Suppressor macrophage treated with lipopolysaccharide for 4 hours (primary cell): Measurements from ENCODE around the gene GPR55.
A peak's percentile ranks its signal among the peaks of the same experiment; 100 is the strongest.
"Not testable (repeated sequence)": the region's sequence is repeated elsewhere in the genome, so short reads cannot be mapped to it uniquely, and the experiment has no call there.

ENCODE experiments used
- DNase-seq: peaks from one replicate; pipeline ENCODE4 v3.0.0-alpha.2; 2020

The GPR55 gene

GRCh38 chr2:230949966-230950873, 25.2 kb upstream of the GPR55 start:
- no peak for DNase-seq

GRCh38 chr2:230947908-230948365, 22.9 kb upstream of the GPR55 start:
- peak; percentile 76 for DNase-seq

GRCh38 chr2:230947235-230947576, 22.2 kb upstream of the GPR55 start:
- no peak for DNase-seq

- no peak for DNase-seq
Observed at GRCh38 chr2:230946429-230947234, 21.6 kb upstream of the GPR55 start.

GRCh38 chr2:230944757-230945372, 19.8 kb upstream of the GPR55 start:
- no peak for DNase-seq

GRCh38 chr2:230944123-230944653, 19.1 kb upstream of the GPR55 start:
- peak; percentile 80 for DNase-seq

GRCh38 chr2:230942920-230943896, 18.2 kb upstream of the GPR55 start:
- DNase-seq, result peak; percentile 87

- no peak for DNase-seq
Observed at GRCh38 chr2:230942371-230942770, 17.3 kb upstream of the GPR55 start.

GRCh38 chr2:230941202-230942180, 16.4 kb upstream of the GPR55 start:
- no peak for DNase-seq

- DNase-seq, result no peak
Observed at GRCh38 chr2:230940471-230940815, 15.4 kb upstream of the GPR55 start.

- DNase-seq, result no peak
Observed at GRCh38 chr2:230939691-230940470, 14.8 kb upstream of the GPR55 start.

- DNase-seq, result no peak
Observed at GRCh38 chr2:230939066-230939591, 14.1 kb upstream of the GPR55 start.

GRCh38 chr2:230938516-230939065, 13.5 kb upstream of the GPR55 start:
- DNase-seq, result no peak

GRCh38 chr2:230938098-230938497, 13.1 kb upstream of the GPR55 start:
- no peak for DNase-seq

GRCh38 chr2:230937362-230937761, 12.3 kb upstream of the GPR55 start:
- no peak for DNase-seq

GRCh38 chr2:230936243-230936642, 11.2 kb upstream of the GPR55 start:
- not testable (repeated sequence) for DNase-seq

- DNase-seq, result no peak
Observed at GRCh38 chr2:230935130-230935430, 10.0 kb upstream of the GPR55 start.

GRCh38 chr2:230934231-230935129, 9.4 kb upstream of the GPR55 start:
- DNase-seq, result no peak
